HepG2 (cell line): ENCODE results near the gene CCDC34. TPM values are rescaled to one million over a fixed set of nuclear protein-coding genes. Genes with fewer than 3 reads are reported as not detected.

Source experiments
- ATAC-seq: fragments of 200-7000 bp; cut with Tn5 transposase; 3 replicates; pipeline ENCODE4 v1.9.1; 2020; ENCODE audit warnings: mild to moderate bottlenecking, moderate library complexity
- BruUV-seq: library from RNA; stranded (reverse); fragments of 400-500 nt; replicated peaks from 2 replicates; lab custom pipeline; 2021; lab: Mats Ljungman, UMichigan
- CTCF ChIA-PET: fragments of 300-600 bp; formaldehyde crosslinking; extraction: SDS; loops from one replicate; lab custom pipeline; 2021; ENCODE audit warnings: low total read pairs, inconsistent platforms, low intra/inter-chr PET ratio; lab: Yijun Ruan, JAX
- POLR2A ChIA-PET: fragments of 350-600 bp; sonication (Branson Sonifier 250); formaldehyde crosslinking; loops from one replicate; lab custom pipeline; 2020; ENCODE audit warnings: antibody characterized with exemption, inconsistent platforms; lab: Yijun Ruan, JAX
- DNase-seq: peaks from one replicate; pipeline ENCODE4 v3.0.0-alpha.2; 2015; ENCODE audit warnings: low spot score
- FAIRE-seq: peaks from 3 replicates; lab custom pipeline; 2011; peaks lifted over from hg19 to GRCh38; lab: Jason Lieb, UNC
- H2AFZ ChIP-seq: one replicate; pipeline ENCODE4 v1.6.1; 2011; ENCODE audit warnings: low read length, inconsistent platforms
- H3K27ac ChIP-seq: fragments of 300-600 bp; 3 replicates; pipeline ENCODE4 v1.8.0; 2011; ENCODE audit warnings: mixed run types, mild to moderate bottlenecking, mixed read lengths, low read length, inconsistent platforms; ENCODE audit not compliant: insufficient read depth; ENCODE audit errors: extremely low read length
- H3K27me3 ChIP-seq, 2 experiments: fragments of 200-600 bp in 1 of 2; 2 replicates in 1 of 2; 3 replicates in 1 of 2; pipeline versions ENCODE4 v1.6.0 to v1.8.0; 2011; ENCODE audit warnings: low read length in 2 of 2, mild to moderate bottlenecking in 2 of 2, moderate library complexity in 2 of 2, inconsistent platforms in 1 of 2; ENCODE audit not compliant: insufficient read depth in 2 of 2, control insufficient read depth in 1 of 2
- H3K36me3 ChIP-seq, 2 experiments: fragments of 200-600 bp in 1 of 2; replicated peaks in 1 of 2; 2 replicates in 1 of 2; 3 replicates in 1 of 2; pipeline versions ENCODE4 v1.5.1 to v1.8.0; 2011; ENCODE audit warnings: low read length in 2 of 2, inconsistent platforms in 1 of 2; ENCODE audit not compliant: insufficient read depth in 2 of 2, control insufficient read depth in 1 of 2
- H3K4me1 ChIP-seq: 2 replicates; pipeline ENCODE4 v1.5.1; 2012; ENCODE audit warnings: low read length, inconsistent platforms; ENCODE audit not compliant: insufficient read depth
- H3K4me2 ChIP-seq: 2 replicates; pipeline ENCODE4 v1.6.0; 2011; ENCODE audit warnings: low read depth, low read length, inconsistent platforms
- H3K4me3 ChIP-seq, 3 experiments: fragments of 200-600 bp in 1 of 3; sonication (generic), shearing (Covaris generic) in 1 of 3; replicated peaks in 1 of 3; 2 replicates each; pipeline ENCODE4 v1.5.1; 2011 to 2016; ENCODE audit warnings: low read length in 3 of 3, inconsistent platforms in 2 of 3, low read depth in 2 of 3, mild to moderate bottlenecking in 2 of 3, control low read depth in 1 of 3, mixed read lengths in 1 of 3; ENCODE audit not compliant: insufficient read depth in 1 of 3
- H3K79me2 ChIP-seq: one replicate; pipeline ENCODE4 v1.6.1; 2011; ENCODE audit warnings: low read length, inconsistent platforms; ENCODE audit not compliant: insufficient read depth
- H3K9ac ChIP-seq: 2 replicates; pipeline ENCODE4 v1.6.0; 2011; ENCODE audit warnings: mild to moderate bottlenecking, low read depth, low read length, inconsistent platforms; ENCODE audit not compliant: insufficient read depth
- H3K9me3 ChIP-seq: 2 replicates; pipeline ENCODE4 v1.5.1; 2012; ENCODE audit warnings: mild to moderate bottlenecking, low read length
- H4K20me1 ChIP-seq: 2 replicates; pipeline ENCODE4 v1.6.0; 2011; ENCODE audit warnings: inconsistent platforms, mild to moderate bottlenecking, low read length, moderate library complexity; ENCODE audit not compliant: insufficient read depth
- ARID2 ChIP-seq: sonication (generic); formaldehyde crosslinking; IDR thresholded peaks from 2 replicates; pipeline ENCODE4 v1.8.1; 2022; ENCODE audit warnings: mild to moderate bottlenecking, missing genetic modification reagents, borderline replicate concordance
- CHD2 ChIP-seq: IDR thresholded peaks from 2 replicates; pipeline ENCODE4 v1.6.1; 2011; ENCODE audit warnings: low read depth, low read length, improper control_type of control experiment
- KAT8 ChIP-seq: IDR thresholded peaks from 2 replicates; pipeline ENCODE4 v1.6.1; 2016; ENCODE audit warnings: missing genetic modification reagents, missing compliant biosample characterization
- NR2C2 ChIP-seq: sonication (generic); formaldehyde crosslinking; IDR thresholded peaks from 2 replicates; pipeline ENCODE4 v1.4.0; 2020; ENCODE audit warnings: missing genetic modification reagents, mild to moderate bottlenecking, moderate library complexity, borderline replicate concordance
- RBFOX2 ChIP-seq: fragments of 200-400 bp; formaldehyde crosslinking; IDR thresholded peaks from 2 replicates; pipeline ENCODE4 v1.6.1; 2017; ENCODE audit warnings: low read depth, mild to moderate bottlenecking, low read length
- TMF1 ChIP-seq: sonication (generic); formaldehyde crosslinking; IDR thresholded peaks from 2 replicates; pipeline ENCODE4 v1.8.1; 2022; ENCODE audit warnings: low read depth, missing genetic modification reagents
- TRIM24 ChIP-seq: sonication (generic); formaldehyde crosslinking; IDR thresholded peaks from 2 replicates; pipeline ENCODE4 v1.8.0; 2022; ENCODE audit warnings: mild to moderate bottlenecking, missing genetic modification reagents
- ZFP36L1 ChIP-seq: sonication (generic); formaldehyde crosslinking; IDR thresholded peaks from 2 replicates; pipeline ENCODE4 v1.8.0; 2022; ENCODE audit warnings: mild to moderate bottlenecking, missing genetic modification reagents, moderate library complexity
- ZNF235 ChIP-seq: sonication (generic); formaldehyde crosslinking; IDR thresholded peaks from 2 replicates; pipeline ENCODE4 v1.8.1; 2023; ENCODE audit warnings: mild to moderate bottlenecking, missing genetic modification reagents, borderline replicate concordance
- ZNF549 ChIP-seq: sonication (generic); formaldehyde crosslinking; IDR thresholded peaks from 2 replicates; pipeline ENCODE4 v1.5.0; 2020; ENCODE audit warnings: missing genetic modification reagents
- ZNF564 ChIP-seq: sonication (generic); formaldehyde crosslinking; IDR thresholded peaks from 2 replicates; pipeline ENCODE4 v1.8.1; 2023; ENCODE audit warnings: mild to moderate bottlenecking, missing genetic modification reagents
- ZNF776 ChIP-seq: sonication (generic); formaldehyde crosslinking; IDR thresholded peaks from 2 replicates; pipeline ENCODE4 v1.4.0; 2020; ENCODE audit warnings: mild to moderate bottlenecking, missing genetic modification reagents
- in situ Hi-C: cut with HindIII; loops from 2 replicates; pipeline ENCODE4 v1.10.0; 2017; ENCODE audit warnings: low pct_unique_long_range_greater_than_20kb; ENCODE audit not compliant: extremely low pct_ligation_motif_present
- intact Hi-C: fragments of 100-400 bp; cut with micrococcal nuclease; formaldehyde crosslinking; loops from one replicate; pipeline ENCODE4 v1.10.0; 2022; ENCODE audit not compliant: unreplicated experiment
- polyA plus RNA-seq, 8 experiments: library from polyadenylated mRNA; depleted of rRNA in 3 of 8; stranded (reverse) in 7 of 8; unstranded in 1 of 8; fragments of >200 nt; fragmentation: Illumina TruSeq in 4 of 8; extraction: Trizol in 4 of 8; gene quantifications; 2 replicates each; pipeline versions ENCODE4 v1.2.1 to v1.2.3, GENCODE V29; 2011 to 2016; ENCODE audit warnings: low read depth in 4 of 8, missing spikeins in 1 of 8, mixed read lengths in 1 of 8; ENCODE audit not compliant: insufficient read depth in 1 of 8
- total RNA-seq, 5 experiments: library from RNA; depleted of rRNA; stranded (reverse); fragments of >200 nt; fragmentation: Illumina TruSeq; extraction: Trizol; gene quantifications; 2 replicates each; pipeline ENCODE4 v1.2.3, GENCODE V29; 2016; ENCODE audit warnings: low read depth in 1 of 5
- TF ChIP-seq, protein P1 (sequence below): sonication (generic); formaldehyde crosslinking; IDR thresholded peaks from 2 replicates; pipeline ENCODE4 v1.9.0; 2021; ENCODE audit warnings: missing genetic modification reagents, borderline replicate concordance
- TF ChIP-seq, protein P2 (sequence below): sonication (generic); formaldehyde crosslinking; IDR thresholded peaks from 2 replicates; pipeline ENCODE4 v1.4.0; 2020; ENCODE audit warnings: missing genetic modification reagents, borderline replicate concordance
- TF ChIP-seq, protein P3 (sequence below): sonication (generic); formaldehyde crosslinking; IDR thresholded peaks from 2 replicates; pipeline ENCODE4 v1.5.0; 2020; ENCODE audit warnings: mild to moderate bottlenecking, missing genetic modification reagents, moderate library complexity
- TF ChIP-seq, protein P4 (sequence below): IDR thresholded peaks from 2 replicates; pipeline ENCODE4 v1.6.1; 2018; ENCODE audit warnings: missing genetic modification reagents, mild to moderate bottlenecking, missing compliant biosample characterization
- TF ChIP-seq, protein P5 (sequence below): sonication (generic); formaldehyde crosslinking; IDR thresholded peaks from 2 replicates; pipeline ENCODE4 v1.5.0; 2020; ENCODE audit warnings: missing genetic modification reagents

Gene CCDC34
- total and polyA plus RNA-seq, 2 of the 13 experiments (the other 11 are each of a cell fraction or from before 2014, with no cell fraction given): 7.6 to 34.3 TPM

DNA sequence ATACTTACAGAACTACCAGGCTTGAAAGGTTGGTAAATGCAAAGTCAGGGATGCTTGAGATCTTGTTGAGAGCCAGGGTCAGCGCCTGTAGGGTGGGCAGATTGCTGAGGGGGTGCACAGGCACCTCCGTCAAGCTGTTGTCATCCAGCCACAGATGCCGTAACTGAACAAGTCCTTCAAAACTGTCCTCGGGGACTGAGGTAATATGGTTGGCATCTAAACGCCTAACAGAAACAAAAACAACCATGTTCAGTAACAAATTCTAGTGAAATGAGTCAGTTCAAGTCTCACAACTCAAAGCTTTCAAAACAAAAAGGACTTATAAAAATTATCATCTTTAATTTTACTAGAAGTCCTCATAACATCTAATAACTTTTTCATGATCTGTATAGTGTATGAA, 22.2 kb upstream of the CCDC34 start (continued):
- TF ChIP-seq, protein P1, sequence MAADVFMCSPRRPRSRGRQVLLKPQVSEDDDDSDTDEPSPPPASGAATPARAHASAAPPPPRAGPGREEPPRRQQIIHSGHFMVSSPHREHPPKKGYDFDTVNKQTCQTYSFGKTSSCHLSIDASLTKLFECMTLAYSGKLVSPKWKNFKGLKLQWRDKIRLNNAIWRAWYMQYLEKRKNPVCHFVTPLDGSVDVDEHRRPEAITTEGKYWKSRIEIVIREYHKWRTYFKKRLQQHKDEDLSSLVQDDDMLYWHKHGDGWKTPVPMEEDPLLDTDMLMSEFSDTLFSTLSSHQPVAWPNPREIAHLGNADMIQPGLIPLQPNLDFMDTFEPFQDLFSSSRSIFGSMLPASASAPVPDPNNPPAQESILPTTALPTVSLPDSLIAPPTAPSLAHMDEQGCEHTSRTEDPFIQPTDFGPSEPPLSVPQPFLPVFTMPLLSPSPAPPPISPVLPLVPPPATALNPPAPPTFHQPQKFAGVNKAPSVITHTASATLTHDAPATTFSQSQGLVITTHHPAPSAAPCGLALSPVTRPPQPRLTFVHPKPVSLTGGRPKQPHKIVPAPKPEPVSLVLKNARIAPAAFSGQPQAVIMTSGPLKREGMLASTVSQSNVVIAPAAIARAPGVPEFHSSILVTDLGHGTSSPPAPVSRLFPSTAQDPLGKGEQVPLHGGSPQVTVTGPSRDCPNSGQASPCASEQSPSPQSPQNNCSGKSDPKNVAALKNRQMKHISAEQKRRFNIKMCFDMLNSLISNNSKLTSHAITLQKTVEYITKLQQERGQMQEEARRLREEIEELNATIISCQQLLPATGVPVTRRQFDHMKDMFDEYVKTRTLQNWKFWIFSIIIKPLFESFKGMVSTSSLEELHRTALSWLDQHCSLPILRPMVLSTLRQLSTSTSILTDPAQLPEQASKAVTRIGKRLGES (CRISPR knock-in tag): no peak
- TF ChIP-seq ZFP36L1 (CRISPR knock-in tag): no peak
- TF ChIP-seq CHD2: no peak
- no peak for TF ChIP-seq KAT8
- TF ChIP-seq ZNF235 (CRISPR knock-in tag): no peak

DNA sequence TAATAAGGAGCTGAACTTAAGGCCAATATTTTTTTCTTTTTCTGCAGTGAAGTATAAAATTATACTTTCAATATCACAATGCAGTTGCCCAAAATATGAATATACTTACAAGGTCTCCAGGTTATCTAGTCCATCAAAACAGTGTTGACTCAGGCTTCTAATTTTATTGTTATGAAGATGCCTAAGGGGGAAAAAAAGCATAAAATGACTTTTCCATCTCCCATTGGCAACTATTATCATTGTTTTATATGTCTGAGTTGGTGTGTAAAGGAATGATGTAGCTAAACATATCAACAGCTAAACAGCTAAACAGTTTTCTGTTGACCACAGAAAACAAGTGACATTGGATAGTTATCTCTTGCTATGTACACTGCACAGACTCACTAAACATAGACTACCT, 21.2 kb upstream of the CCDC34 start:
- Histone ChIP-seq H3K27ac (no peak overlapping the region), H3K9me3 (no peaks in the 10 kb centered on the region), H3K4me2 (no peak overlapping the region), H3K79me2 (no peaks in the 10 kb centered on the region), H3K9ac (no peak overlapping the region), H3K4me3 (no peak overlapping the region), H3K27me3 (no peaks in the 10 kb centered on the region), H3K4me1 (peaks cover 31% of the 10 kb centered on the region), H3K36me3 (peaks cover 14 to 63% of the 10 kb centered on the region in 2 experiments), H4K20me1 (no peaks in the 10 kb centered on the region), H2AFZ (no peak overlapping the region)
- in situ Hi-C loops (no loop called here), intact Hi-C loops (no loop called here)
- no TSS peak for BruUV-seq
- ATAC-seq (no peak), FAIRE-seq (no peak), DNase-seq (no peak)
- POLR2A ChIA-PET: no interaction called here
- CTCF ChIA-PET: no interaction called here
- TF ChIP-seq ZNF776 (CRISPR knock-in tag): no peak
- no peak for TF ChIP-seq ZNF549
- no peak for TF ChIP-seq RBFOX2
- no peak for TF ChIP-seq NR2C2 (CRISPR knock-in tag)
- TF ChIP-seq, protein P2, sequence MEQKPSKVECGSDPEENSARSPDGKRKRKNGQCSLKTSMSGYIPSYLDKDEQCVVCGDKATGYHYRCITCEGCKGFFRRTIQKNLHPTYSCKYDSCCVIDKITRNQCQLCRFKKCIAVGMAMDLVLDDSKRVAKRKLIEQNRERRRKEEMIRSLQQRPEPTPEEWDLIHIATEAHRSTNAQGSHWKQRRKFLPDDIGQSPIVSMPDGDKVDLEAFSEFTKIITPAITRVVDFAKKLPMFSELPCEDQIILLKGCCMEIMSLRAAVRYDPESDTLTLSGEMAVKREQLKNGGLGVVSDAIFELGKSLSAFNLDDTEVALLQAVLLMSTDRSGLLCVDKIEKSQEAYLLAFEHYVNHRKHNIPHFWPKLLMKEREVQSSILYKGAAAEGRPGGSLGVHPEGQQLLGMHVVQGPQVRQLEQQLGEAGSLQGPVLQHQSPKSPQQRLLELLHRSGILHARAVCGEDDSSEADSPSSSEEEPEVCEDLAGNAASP: no peak
- no peak for TF ChIP-seq ZNF564 (CRISPR knock-in tag)
- TF ChIP-seq, protein P3, sequence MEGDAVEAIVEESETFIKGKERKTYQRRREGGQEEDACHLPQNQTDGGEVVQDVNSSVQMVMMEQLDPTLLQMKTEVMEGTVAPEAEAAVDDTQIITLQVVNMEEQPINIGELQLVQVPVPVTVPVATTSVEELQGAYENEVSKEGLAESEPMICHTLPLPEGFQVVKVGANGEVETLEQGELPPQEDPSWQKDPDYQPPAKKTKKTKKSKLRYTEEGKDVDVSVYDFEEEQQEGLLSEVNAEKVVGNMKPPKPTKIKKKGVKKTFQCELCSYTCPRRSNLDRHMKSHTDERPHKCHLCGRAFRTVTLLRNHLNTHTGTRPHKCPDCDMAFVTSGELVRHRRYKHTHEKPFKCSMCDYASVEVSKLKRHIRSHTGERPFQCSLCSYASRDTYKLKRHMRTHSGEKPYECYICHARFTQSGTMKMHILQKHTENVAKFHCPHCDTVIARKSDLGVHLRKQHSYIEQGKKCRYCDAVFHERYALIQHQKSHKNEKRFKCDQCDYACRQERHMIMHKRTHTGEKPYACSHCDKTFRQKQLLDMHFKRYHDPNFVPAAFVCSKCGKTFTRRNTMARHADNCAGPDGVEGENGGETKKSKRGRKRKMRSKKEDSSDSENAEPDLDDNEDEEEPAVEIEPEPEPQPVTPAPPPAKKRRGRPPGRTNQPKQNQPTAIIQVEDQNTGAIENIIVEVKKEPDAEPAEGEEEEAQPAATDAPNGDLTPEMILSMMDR (CRISPR knock-in tag): no peak
- TF ChIP-seq, protein P4, sequence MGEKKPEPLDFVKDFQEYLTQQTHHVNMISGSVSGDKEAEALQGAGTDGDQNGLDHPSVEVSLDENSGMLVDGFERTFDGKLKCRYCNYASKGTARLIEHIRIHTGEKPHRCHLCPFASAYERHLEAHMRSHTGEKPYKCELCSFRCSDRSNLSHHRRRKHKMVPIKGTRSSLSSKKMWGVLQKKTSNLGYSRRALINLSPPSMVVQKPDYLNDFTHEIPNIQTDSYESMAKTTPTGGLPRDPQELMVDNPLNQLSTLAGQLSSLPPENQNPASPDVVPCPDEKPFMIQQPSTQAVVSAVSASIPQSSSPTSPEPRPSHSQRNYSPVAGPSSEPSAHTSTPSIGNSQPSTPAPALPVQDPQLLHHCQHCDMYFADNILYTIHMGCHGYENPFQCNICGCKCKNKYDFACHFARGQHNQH: no peak
- TF ChIP-seq TMF1: no peak
- no peak for TF ChIP-seq ARID2
- TF ChIP-seq, protein P5, sequence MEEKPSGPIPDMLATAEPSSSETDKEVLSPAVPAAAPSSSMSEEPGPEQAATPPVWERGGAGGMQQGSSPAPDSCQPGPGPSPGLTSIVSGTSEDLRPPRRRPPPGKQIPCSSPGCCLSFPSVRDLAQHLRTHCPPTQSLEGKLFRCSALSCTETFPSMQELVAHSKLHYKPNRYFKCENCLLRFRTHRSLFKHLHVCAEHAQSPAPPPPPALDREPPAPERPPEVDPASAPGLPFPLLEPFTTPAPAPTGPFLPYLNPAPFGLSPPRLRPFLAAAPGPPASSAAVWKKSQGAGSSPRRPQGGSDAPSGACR (CRISPR knock-in tag): no peak
- no peak for TF ChIP-seq TRIM24 (CRISPR knock-in tag)
